Hepatocyte (in vitro differentiated cells): Measurements from ENCODE around the gene FXR2. TPM values are rescaled to one million over a fixed set of nuclear protein-coding genes. Genes with fewer than 3 reads are reported as not detected.
"Not testable (repeated sequence)": the region's sequence is repeated elsewhere in the genome, so short reads cannot be mapped to it uniquely, and the experiment has no call there.

Source experiments
- DNase-seq: peaks from one replicate; pipeline ENCODE4 v3.0.0-alpha.2; 2016; ENCODE audit warnings: low spot score
- H2AFZ ChIP-seq: fragments of 200-600 bp; sonication (generic); 2 replicates; pipeline ENCODE4 v1.6.0; 2016; ENCODE audit warnings: antibody characterized with exemption, mild to moderate bottlenecking
- H3K27ac ChIP-seq: fragments of 200-600 bp; sonication (generic); 2 replicates; pipeline ENCODE4 v1.5.1; 2016; ENCODE audit warnings: mild to moderate bottlenecking
- H3K27me3 ChIP-seq: fragments of 200-600 bp; sonication (generic); 2 replicates; pipeline ENCODE4 v1.6.1; 2016
- H3K36me3 ChIP-seq: fragments of 200-600 bp; sonication (generic); replicated peaks from 2 replicates; pipeline ENCODE4 v1.5.1; 2016; ENCODE audit warnings: low read depth; ENCODE audit not compliant: insufficient read depth
- H3K4me1 ChIP-seq: fragments of 200-600 bp; sonication (generic); 2 replicates; pipeline ENCODE4 v1.5.1; 2016; ENCODE audit warnings: mild to moderate bottlenecking, moderate library complexity; ENCODE audit not compliant: insufficient read depth
- H3K4me2 ChIP-seq: fragments of 200-600 bp; sonication (generic); 2 replicates; pipeline ENCODE4 v1.6.0; 2016
- H3K4me3 ChIP-seq: fragments of 200-600 bp; sonication (generic); 2 replicates; pipeline ENCODE4 v1.5.1; 2016; ENCODE audit warnings: mild to moderate bottlenecking
- H3K79me2 ChIP-seq: fragments of 200-600 bp; sonication (generic); 2 replicates; pipeline ENCODE4 v1.6.0; 2017; ENCODE audit warnings: mild to moderate bottlenecking
- H3K9me2 ChIP-seq: fragments of 200-600 bp; sonication (generic); replicated peaks from 2 replicates; pipeline ENCODE4 v1.6.0; 2017; ENCODE audit warnings: mild to moderate bottlenecking; ENCODE audit not compliant: insufficient read depth
- H3K9me3 ChIP-seq: fragments of 200-600 bp; sonication (generic); 2 replicates; pipeline ENCODE4 v1.5.1; 2016; ENCODE audit warnings: low read depth, mild to moderate bottlenecking
- H4K20me1 ChIP-seq: fragments of 200-600 bp; sonication (generic); 2 replicates; pipeline ENCODE4 v1.6.0; 2016; ENCODE audit warnings: mild to moderate bottlenecking; ENCODE audit not compliant: insufficient read depth, poor library complexity, severe bottlenecking
- CTCF ChIP-seq: fragments of 200-600 bp; sonication (generic); IDR thresholded peaks from 2 replicates; pipeline ENCODE4 v1.5.1; 2016; ENCODE audit warnings: antibody characterized with exemption, mild to moderate bottlenecking; ENCODE audit not compliant: poor library complexity
- EZH2 ChIP-seq: fragments of 200-600 bp; sonication (generic); IDR thresholded peaks from 2 replicates; pipeline ENCODE4 v1.6.1; 2016; ENCODE audit warnings: antibody characterized with exemption, mild to moderate bottlenecking, borderline replicate concordance
- EZH2phosphoT487 ChIP-seq: fragments of 200-600 bp; sonication (generic); IDR thresholded peaks from one replicate; pipeline ENCODE4 v1.6.1; 2018; ENCODE audit warnings: antibody characterized with exemption, mild to moderate bottlenecking, low read depth, moderate library complexity; ENCODE audit not compliant: unreplicated experiment, severe bottlenecking
- WGBS: methylation state at CpG from one replicate; pipeline ENCODE4 v1.1.6; 2016; ENCODE audit warnings: low lambda C conversion rate; ENCODE audit errors: missing lambda C conversion rate; 5-methylcytosine and 5-hydroxymethylcytosine counted together
- polyA plus RNA-seq: library from polyadenylated mRNA; unstranded; fragments of >200 nt; fragmentation: Nextera tagmentation; extraction: Ambion mirVana; gene quantifications from 2 replicates; pipeline ENCODE4 v1.2.1, GENCODE V29; 2016
- total RNA-seq: library from RNA; depleted of rRNA; stranded (reverse); fragments of >200 nt; gene quantifications from 2 replicates; pipeline ENCODE4 v1.2.3, GENCODE V29; 2014

Gene FXR2
- total and polyA plus RNA-seq, 2 experiments from 2014 or later, result 33.0 to 41.6 TPM

- 100% methylated on average over 2 of the region's 2 CpGs for WGBS
- Histone ChIP-seq H3K27ac (no peak overlapping the region), H3K79me2 (peaks cover 77% of the 10 kb centered on the region)
Measured at GRCh38 chr17:7610641-7611040, 4.1 kb downstream of the FXR2 start.

GRCh38 chr17:7606280-7606679 lies 8.4 kb downstream of the FXR2 start:
- Histone ChIP-seq H3K4me2 (no peak overlapping the region), H3K4me3 (no peak overlapping the region), H3K27ac (no peak overlapping the region), H3K4me1 (no peaks in the 10 kb centered on the region), H3K9me3 (no peaks in the 10 kb centered on the region), H3K9me2 (no peaks in the 10 kb centered on the region), H3K27me3 (no peaks in the 10 kb centered on the region), H2AFZ (no peak overlapping the region), H3K36me3 (no peaks in the 10 kb centered on the region), H4K20me1 (peaks cover 25% of the 10 kb centered on the region), H3K79me2 (peaks cover 49% of the 10 kb centered on the region)
- 93% methylated on average over 4 of the region's 4 CpGs for WGBS
- no peak for DNase-seq
- TF ChIP-seq EZH2phosphoT487 (no peak), EZH2 (no peak), CTCF (no peak)

More at GRCh38 chr17:7610641-7611040, 4.1 kb downstream of the FXR2 start:
- no peak overlapping the region for H2AFZ ChIP-seq
- TF ChIP-seq EZH2phosphoT487 (no peak), EZH2 (no peak), CTCF (no peak)
- no peaks in the 10 kb centered on the region for H3K9me3 ChIP-seq
- H3K36me3 ChIP-seq, result no peaks in the 10 kb centered on the region
- DNase-seq, result no peak
- peaks cover 10% of the 10 kb centered on the region for H3K4me1 ChIP-seq
- H3K27me3 ChIP-seq, result no peaks in the 10 kb centered on the region
- H3K4me2 ChIP-seq, result no peak overlapping the region
- H4K20me1 ChIP-seq, result peaks cover 48% of the 10 kb centered on the region
- H3K9me2 ChIP-seq, result no peaks in the 10 kb centered on the region
- H3K4me3 ChIP-seq, result no peak overlapping the region

- H3K4me2 ChIP-seq, H3K27ac ChIP-seq, H3K9me3 ChIP-seq, H3K27me3 ChIP-seq, H3K36me3 ChIP-seq, H3K9me2 ChIP-seq, H3K4me1 ChIP-seq, DNase-seq, H2AFZ ChIP-seq, H3K4me3 ChIP-seq, H4K20me1 ChIP-seq: not testable (repeated sequence)
- H3K79me2 ChIP-seq, result peaks cover 10% of the 10 kb centered on the region
- 67% methylated on average over 5 of the region's 5 CpGs for WGBS
Measured at GRCh38 chr17:7597561-7597960, 17.1 kb downstream of the FXR2 start.

- Histone ChIP-seq H3K4me3 (no peak overlapping the region), H3K4me1 (no peaks in the 10 kb centered on the region), H3K9me2 (no peaks in the 10 kb centered on the region), H3K4me2 (no peak overlapping the region), H3K27me3 (no peaks in the 10 kb centered on the region), H3K79me2 (peaks cover 10% of the 10 kb centered on the region), H3K27ac (no peak overlapping the region), H3K36me3 (peaks cover 5% of the 10 kb centered on the region), H2AFZ (no peak overlapping the region), H3K9me3 (no peaks in the 10 kb centered on the region), H4K20me1 (no peaks in the 10 kb centered on the region)
- WGBS, result 92% methylated on average over 12 of the region's 12 CpGs
- no peak for DNase-seq
- TF ChIP-seq CTCF, result no peak
- TF ChIP-seq EZH2phosphoT487, result no peak
- no peak for TF ChIP-seq EZH2
Measured at GRCh38 chr17:7593296-7593695, 21.4 kb downstream of the FXR2 start.
